IPS-NIHi7 (cell line): Measurements from ENCODE around the gene TEX44.

Experiments used
- DNase-seq: peaks from one replicate; pipeline ENCODE4 v3.0.0; 2012; ENCODE audit warnings: mixed read lengths; ENCODE audit errors: extremely low spot score

TEX44 gene

DNA sequence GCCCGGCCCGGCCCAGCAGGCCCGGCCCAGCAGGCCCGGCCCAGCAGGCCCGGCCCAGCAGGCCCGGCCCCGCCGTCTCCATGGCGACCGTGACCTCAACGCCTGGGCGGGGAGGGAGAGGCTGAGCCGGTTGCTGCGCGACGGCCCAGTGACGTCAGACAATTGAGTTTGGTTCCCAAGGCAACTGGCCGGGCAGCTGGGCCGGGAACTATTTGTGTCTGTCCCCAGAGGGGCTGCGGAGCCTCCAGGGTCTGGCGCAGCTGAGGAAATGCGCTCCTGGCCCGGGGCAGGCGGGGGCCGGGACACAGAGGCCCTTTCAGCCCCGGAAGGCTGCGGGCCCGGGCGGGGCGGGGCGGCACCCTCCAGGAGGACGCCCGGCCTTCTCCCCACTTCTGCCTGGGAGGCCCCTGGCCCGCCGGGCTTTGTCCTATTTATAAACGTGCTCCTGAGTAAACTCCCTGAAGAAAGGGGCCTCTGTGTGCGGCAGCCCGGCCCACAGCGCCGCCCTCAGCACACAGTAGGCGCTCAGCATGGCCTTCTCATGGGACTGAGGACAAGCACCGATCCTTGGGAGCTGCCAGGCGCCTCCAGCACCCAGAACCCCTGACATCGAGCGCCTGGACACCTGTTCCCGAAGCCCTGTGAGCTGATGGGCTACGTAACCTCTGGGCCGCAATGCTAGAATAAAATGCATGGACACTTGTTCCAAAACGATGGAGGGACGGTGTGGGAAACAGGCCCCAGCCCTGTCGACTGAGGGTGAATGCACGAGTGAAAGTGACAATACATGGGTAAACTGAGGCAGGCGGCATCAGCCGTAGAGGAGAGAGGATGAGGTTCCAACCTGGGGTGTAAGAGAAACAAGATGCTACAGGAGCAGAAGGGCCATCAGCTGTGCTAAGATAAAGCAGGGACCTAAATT, 12.3 kb downstream of the TEX44 start:
- DNase-seq: peak; percentile 97

DNA sequence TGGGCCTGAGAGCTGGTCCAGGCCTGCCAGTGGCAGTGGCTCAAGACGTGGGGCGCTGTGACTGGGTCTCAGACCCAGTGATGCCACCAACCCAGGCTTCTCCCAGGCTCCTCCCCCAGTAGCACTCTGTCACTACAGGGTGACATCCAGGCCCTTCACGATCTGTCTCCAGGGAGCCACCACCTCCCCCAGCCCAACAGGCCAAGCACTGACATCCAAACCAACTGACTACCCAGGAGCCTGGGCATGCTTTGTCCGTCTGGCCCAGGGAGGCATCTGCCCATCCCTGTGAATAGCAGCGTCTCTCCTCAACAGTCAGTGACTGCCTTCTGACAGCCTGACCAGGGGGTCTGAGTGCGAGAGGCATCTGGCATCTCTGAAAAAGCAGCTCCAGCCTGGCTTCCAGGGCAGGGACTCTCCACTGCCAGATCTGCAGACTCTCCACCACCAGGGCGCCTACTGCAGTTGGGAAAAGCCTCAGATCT, 13.0 kb downstream of the TEX44 start:
- DNase-seq: no peak

GRCh38 chr2:231606941-231607340, 14.3 kb downstream of the TEX44 start:
- no peak for DNase-seq

DNA sequence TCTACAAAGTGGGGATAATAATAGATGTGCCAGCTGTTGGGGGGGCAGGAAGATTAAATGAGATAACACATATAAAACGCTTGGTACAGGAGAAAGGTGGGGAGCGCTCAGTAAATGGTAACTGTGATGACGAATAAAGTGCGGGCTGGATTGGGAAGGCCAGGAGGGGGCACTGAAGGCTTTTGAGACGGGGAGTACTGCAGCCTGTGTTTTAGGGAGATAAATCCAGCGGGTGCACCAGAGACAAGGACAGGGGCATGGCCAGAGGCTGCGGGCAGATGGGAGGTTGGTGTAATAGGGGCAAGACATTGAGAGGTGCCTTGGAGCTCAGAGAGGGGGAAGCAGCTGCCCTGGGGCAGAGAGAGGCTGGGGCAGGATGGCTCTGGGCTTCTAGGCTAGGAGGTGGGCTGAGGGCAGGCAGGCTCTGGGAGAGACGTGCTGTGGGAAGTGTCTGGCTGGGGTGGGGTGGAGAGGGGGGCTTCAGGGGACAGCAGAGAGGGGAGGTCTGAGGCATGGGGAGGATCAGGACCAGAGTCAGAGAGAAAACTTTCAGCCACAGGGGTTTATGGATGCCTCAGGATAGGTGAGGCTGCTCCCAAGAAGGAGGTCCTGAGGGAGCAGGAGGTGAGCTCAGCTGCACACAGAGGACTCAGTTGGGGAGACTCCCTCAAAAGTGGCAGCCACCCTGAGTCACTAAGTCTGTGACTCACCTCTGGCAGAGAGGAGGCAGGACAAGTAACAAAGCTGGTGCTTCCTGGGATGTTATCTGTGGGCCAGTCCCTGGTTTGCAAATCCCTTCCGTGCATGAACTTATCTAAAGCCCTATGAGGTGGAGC, 18.8 kb downstream of the TEX44 start:
- peak; percentile 69 for DNase-seq

DNA sequence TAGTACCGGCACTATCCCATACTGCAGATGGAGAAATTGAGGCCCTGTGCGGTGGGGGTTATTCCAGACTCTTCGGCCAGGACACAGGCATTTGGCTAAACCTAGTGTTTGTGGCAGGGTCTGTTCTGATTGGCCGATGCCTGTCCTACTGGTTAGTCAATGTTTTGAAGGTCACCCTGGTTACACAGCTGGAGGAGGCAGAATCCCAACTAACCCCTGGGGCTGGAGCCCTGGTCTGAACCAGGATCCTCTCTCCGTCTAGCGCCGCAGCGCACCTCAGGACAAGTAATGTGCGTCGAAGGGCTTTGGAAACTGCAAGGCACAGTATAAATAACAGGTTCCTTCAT, 19.4 kb downstream of the TEX44 start:
- DNase-seq: peak; percentile 54

GRCh38 chr2:231612456-231613330, 20.0 kb downstream of the TEX44 start:
- DNase-seq: peak; percentile 85

- no peak for DNase-seq
Observed at GRCh38 chr2:231613331-231613662, 20.6 kb downstream of the TEX44 start.

GRCh38 chr2:231613663-231614558, 21.2 kb downstream of the TEX44 start:
- DNase-seq: peak; percentile 90

GRCh38 chr2:231614559-231615057, 21.9 kb downstream of the TEX44 start:
- no peak for DNase-seq

GRCh38 chr2:231615058-231615671, 22.5 kb downstream of the TEX44 start:
- no peak for DNase-seq

- no peak for DNase-seq
Observed at GRCh38 chr2:231616296-231616695, 23.6 kb downstream of the TEX44 start.

DNA sequence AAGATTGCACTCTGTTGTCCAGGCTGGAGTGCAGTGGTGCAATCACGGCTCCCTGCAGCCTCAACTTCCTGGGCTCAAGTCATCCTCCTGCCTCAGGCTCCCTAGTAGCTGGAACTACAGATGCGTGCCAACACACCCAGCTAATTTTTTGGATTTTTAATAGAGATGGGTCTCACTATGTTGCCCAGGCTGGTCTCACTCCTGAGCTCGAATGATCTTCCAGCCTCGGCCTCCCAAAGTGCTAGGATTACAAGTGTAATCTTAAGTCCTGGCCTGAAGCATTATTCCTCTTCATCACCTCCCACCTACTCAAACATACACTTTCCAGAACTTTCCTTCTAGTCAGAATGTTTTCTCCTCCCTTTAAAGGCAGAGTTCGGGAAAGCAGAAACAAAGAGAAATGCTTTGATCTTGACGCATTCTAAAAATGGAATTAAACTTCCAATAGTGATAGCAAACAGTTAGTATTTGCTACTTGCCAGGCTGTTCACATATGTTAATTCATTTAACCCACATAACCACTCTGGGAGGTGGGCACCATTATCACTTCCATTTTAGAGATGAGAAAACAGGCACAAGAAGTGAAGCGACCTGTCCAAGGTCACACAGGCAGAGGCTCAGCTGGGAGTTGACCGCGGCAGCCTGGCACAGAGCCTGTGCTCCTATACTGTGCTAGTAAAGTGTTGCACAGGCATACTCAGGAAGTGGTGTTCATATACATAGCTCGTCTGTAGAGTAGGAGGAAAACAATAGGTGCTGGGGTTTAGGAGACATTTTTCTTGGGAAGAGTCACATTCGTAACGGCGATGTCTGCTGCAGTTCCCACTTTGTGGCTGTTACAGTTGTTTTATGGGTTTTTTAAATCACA, 24.6 kb downstream of the TEX44 start:
- DNase-seq: no peak

GRCh38 chr2:231621051-231621879, 28.6 kb downstream of the TEX44 start:
- peak; percentile 63 for DNase-seq

- DNase-seq: no peak
Observed at GRCh38 chr2:231622963-231623362, 30.3 kb downstream of the TEX44 start.

- no peak for DNase-seq
Observed at GRCh38 chr2:231626449-231626848, 33.8 kb downstream of the TEX44 start.

DNA sequence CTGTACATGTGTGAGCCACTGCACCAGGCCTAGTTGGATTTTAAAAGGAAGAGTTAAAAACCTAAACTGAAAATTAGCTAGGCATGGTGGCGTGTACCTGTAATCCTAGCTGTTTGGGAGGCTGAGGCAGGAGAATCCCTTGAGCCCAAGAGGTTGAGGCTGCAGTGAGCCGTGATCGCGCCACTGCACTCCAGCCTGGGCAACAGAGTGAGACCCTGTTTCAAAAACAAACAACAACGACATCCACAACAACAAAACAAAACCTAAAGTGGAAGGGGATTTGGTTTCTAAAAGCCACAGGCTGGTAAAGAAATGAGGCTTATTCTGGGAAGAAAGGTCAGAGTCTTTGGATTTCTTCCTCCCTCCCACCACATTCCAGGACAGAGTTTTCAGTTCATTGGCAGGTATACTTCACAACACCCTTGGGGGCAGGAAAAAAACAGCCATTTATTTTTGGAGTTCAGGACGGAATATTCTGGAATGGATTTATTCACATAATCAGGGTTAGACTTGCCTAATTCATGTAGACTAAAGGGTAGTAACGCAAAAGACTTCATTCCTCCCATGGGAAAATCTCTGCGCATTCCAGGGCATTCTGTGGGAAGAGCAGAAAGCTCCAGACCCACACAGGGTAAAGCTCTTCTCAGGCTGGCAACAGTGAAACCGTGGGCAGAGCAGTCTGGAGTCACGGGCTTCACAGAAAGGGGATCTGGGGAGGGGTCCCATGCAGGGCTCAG, 34.9 kb downstream of the TEX44 start:
- DNase-seq: no peak

DNA sequence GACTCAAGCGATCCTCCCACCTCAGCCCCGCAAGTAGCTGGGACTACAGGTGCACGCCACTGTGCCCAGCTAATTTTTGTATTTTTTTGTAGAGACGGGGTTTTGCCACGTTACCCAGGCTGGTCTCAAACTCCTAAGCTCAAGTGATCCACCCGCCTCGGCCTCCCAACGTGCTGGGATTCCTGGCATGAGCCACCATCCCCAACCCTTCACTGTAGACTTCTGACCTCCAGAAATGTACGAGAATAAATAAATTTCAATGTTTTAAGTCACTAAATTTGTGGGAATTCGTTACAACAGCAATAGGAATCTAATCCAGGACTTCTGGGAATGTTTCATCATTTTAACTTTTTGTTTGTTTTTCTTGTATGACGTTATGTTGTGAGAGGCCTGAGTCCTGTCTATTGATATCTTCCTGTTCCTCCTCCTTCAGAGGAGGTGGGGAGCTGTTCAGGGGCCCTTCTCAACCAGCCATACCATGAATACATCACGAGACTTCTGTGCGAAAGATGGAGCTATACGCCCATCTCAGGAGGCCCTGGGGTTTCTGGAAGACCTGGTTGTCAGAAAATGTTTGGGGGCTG, 40.0 kb downstream of the TEX44 start:
- DNase-seq: no peak
